Transverse colon (tissue), 3 donors: Measurements from ENCODE around the gene CDC5L.

Experiments used
- POLR2A ChIP-seq: fragments of 450-650 bp; IDR thresholded peaks from one replicate; pipeline ENCODE4 v1.6.1; 2016; ENCODE audit warnings: antibody characterized with exemption, mild to moderate bottlenecking, moderate library complexity
- TF ChIP-seq, protein P1 (sequence below), 5 experiments: fragments of 200-600 bp in 3 of 5; fragments of 450-650 bp in 2 of 5; sonication (generic) in 3 of 5; IDR thresholded peaks; 1 replicate in 2 of 5; 2 replicates in 3 of 5; pipeline ENCODE4 v1.5.1; 2016 to 2017; ENCODE audit warnings: antibody characterized with exemption in 5 of 5, inconsistent platforms in 3 of 5, mild to moderate bottlenecking in 2 of 5, moderate library complexity in 1 of 5

DNA sequence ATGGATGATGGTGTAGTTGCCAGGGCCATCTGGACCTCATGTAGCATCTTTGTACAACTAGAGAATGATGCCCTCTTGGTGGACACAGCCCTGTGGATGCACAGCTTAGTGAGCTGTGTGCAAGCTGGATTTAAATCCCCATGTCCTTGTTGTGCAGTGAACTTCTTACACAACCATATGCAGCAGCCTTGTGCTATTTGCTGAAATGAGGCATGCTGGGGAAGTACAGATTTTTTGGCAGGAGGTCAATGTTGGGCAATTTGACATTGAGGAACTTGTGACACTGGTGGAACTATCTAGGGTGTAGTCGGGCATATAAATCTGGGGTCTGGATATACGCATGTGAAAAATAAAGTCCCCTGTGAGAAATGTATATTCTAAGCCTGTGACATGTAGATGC lies 5.8 kb upstream of the CDC5L start:
- TF ChIP-seq, protein P1, sequence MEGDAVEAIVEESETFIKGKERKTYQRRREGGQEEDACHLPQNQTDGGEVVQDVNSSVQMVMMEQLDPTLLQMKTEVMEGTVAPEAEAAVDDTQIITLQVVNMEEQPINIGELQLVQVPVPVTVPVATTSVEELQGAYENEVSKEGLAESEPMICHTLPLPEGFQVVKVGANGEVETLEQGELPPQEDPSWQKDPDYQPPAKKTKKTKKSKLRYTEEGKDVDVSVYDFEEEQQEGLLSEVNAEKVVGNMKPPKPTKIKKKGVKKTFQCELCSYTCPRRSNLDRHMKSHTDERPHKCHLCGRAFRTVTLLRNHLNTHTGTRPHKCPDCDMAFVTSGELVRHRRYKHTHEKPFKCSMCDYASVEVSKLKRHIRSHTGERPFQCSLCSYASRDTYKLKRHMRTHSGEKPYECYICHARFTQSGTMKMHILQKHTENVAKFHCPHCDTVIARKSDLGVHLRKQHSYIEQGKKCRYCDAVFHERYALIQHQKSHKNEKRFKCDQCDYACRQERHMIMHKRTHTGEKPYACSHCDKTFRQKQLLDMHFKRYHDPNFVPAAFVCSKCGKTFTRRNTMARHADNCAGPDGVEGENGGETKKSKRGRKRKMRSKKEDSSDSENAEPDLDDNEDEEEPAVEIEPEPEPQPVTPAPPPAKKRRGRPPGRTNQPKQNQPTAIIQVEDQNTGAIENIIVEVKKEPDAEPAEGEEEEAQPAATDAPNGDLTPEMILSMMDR (IDR thresholded peaks at IDR 0.05): no peak
- no peak for TF ChIP-seq POLR2A
